Calu3 (cell line): ENCODE data around the gene MAP7. TPM values are rescaled to one million over a fixed set of nuclear protein-coding genes. Genes with fewer than 3 reads are reported as not detected.
A peak's percentile ranks its signal among the peaks of the same experiment; 100 is the strongest.

Experiments
- BruUV-seq: library from RNA; stranded (reverse); fragments of 400-500 nt; replicated peaks from 2 replicates; lab custom pipeline; 2021; lab: Mats Ljungman, UMichigan
- CTCF ChIA-PET: fragments of 300-600 bp; sonication (Branson Sonifier 250); formaldehyde crosslinking; loops from one replicate; lab custom pipeline; 2022; ENCODE audit warnings: antibody characterized with exemption; lab: Charles Lee
- DNase-seq: peaks from one replicate; pipeline ENCODE4 v3.0.0; 2022
- H3K27ac Mint-ChIP-seq: one replicate; pipeline ENCODE4 v1.8.0; 2022; ENCODE audit warnings: mixed read lengths; ENCODE audit not compliant: unreplicated experiment
- H3K27me3 Mint-ChIP-seq: one replicate; pipeline ENCODE4 v1.8.0; 2022; ENCODE audit warnings: mixed read lengths; ENCODE audit not compliant: unreplicated experiment
- H3K36me3 Mint-ChIP-seq: one replicate; pipeline ENCODE4 v1.8.0; 2022; ENCODE audit warnings: mild to moderate bottlenecking, moderate library complexity, mixed read lengths; ENCODE audit not compliant: insufficient read depth, unreplicated experiment
- H3K4me1 Mint-ChIP-seq: one replicate; pipeline ENCODE4 v1.8.0; 2022; ENCODE audit warnings: mild to moderate bottlenecking, low read depth, mixed read lengths; ENCODE audit not compliant: unreplicated experiment
- H3K4me3 Mint-ChIP-seq: one replicate; pipeline ENCODE4 v1.8.0; 2022; ENCODE audit warnings: mild to moderate bottlenecking, low read depth, moderate library complexity, mixed read lengths; ENCODE audit not compliant: unreplicated experiment
- H3K9me3 Mint-ChIP-seq: one replicate; pipeline ENCODE4 v1.8.0; 2022; ENCODE audit warnings: low read depth, mixed read lengths; ENCODE audit not compliant: unreplicated experiment
- intact Hi-C: fragments of 100-400 bp; cut with micrococcal nuclease; formaldehyde crosslinking; loops from one replicate; pipeline ENCODE4 v1.10.0; 2022; ENCODE audit not compliant: unreplicated experiment
- total RNA-seq: library from RNA; stranded (reverse); gene quantifications from 2 replicates; pipeline ENCODE4 v1.2.3, GENCODE V29; 2022
- TF ChIP-seq, protein P1 (sequence below): fragments of 200-600 bp; IDR thresholded peaks from one replicate; pipeline ENCODE4 v1.8.0; 2022; ENCODE audit warnings: antibody characterized with exemption; ENCODE audit not compliant: unreplicated experiment

Gene MAP7
- total RNA-seq, 1 experiment from 2014 or later = 30.1 TPM

DNA sequence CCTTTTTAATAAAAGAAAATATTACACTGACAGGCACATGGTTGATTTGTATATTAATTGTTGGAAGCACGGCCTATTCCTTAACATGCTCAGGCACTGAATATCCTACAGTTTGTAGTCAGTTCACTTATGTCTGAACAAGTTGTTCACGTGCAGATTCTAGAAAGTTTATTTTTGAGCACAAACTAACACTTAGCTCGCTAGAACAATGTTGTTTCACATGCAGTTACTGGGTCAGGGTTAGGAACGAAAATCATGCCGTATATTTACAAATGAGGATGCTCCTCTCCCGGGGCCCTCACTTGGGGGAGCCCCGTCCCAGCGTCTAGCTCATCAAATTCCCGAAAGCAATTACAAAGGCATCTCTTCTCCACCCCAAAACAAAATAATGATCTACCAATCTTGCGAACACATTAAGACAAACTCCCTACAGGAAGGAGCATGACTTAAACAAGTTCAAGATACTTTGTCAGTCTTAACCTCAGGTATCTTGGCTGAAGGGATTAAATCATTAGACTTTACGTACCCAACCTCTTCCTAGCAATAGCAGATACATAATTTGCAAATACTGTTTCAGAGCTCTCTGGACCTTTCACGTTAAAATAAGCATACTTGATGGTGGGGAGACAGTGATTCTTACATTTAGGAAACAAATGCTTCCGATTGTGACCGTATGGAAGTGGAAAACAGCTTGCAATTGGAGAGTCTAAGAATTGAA lies 1.5 kb downstream of the MAP7 start:
- peak overlapping the region; percentile 86 for H3K4me3 Mint-ChIP-seq
- no peaks in the 10 kb centered on the region for H3K9me3 Mint-ChIP-seq
- TF ChIP-seq, protein P1, sequence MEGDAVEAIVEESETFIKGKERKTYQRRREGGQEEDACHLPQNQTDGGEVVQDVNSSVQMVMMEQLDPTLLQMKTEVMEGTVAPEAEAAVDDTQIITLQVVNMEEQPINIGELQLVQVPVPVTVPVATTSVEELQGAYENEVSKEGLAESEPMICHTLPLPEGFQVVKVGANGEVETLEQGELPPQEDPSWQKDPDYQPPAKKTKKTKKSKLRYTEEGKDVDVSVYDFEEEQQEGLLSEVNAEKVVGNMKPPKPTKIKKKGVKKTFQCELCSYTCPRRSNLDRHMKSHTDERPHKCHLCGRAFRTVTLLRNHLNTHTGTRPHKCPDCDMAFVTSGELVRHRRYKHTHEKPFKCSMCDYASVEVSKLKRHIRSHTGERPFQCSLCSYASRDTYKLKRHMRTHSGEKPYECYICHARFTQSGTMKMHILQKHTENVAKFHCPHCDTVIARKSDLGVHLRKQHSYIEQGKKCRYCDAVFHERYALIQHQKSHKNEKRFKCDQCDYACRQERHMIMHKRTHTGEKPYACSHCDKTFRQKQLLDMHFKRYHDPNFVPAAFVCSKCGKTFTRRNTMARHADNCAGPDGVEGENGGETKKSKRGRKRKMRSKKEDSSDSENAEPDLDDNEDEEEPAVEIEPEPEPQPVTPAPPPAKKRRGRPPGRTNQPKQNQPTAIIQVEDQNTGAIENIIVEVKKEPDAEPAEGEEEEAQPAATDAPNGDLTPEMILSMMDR = no peak
- H3K4me1 Mint-ChIP-seq = peaks cover 47% of the 10 kb centered on the region
- no TSS peak for BruUV-seq
- H3K27ac Mint-ChIP-seq = peak overlapping the region; percentile 81
- intact Hi-C loops = loop anchor here (5.0 to 10.0 kb wide), 2 partner anchors 206 to 274 kb away; no protein-coding TSS in a partner anchor
- CTCF ChIA-PET = no interaction called here
- H3K36me3 Mint-ChIP-seq = peaks cover 36% of the 10 kb centered on the region
- no peaks in the 10 kb centered on the region for H3K27me3 Mint-ChIP-seq
- DNase-seq = no peak

DNA sequence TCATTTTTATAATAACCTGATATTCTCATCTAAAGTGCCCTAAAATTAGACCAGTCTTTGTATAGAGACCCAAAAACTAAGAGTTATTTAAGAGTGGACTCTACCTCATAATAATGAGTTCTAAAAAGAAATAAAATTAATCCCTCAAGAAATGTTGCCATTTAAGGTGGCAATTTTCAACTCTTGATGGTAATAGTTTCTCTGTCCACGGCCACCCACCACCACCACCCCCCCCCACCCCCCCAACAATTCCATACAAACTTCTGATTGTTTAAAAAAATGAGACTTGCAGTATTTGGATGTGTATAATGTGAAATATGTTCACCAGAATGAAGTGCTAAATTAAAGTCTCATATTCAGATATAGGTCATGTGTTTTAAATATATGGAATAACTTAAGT lies 2.4 kb downstream of the MAP7 start:
- no peaks in the 10 kb centered on the region for H3K9me3 Mint-ChIP-seq
- TF ChIP-seq, protein P1 = no peak
- H3K36me3 Mint-ChIP-seq = peaks cover 32% of the 10 kb centered on the region
- CTCF ChIA-PET = no interaction called here
- no peaks in the 10 kb centered on the region for H3K27me3 Mint-ChIP-seq
- DNase-seq = no peak
- BruUV-seq = no TSS peak
- H3K27ac Mint-ChIP-seq = no peak overlapping the region
- peaks cover 42% of the 10 kb centered on the region for H3K4me1 Mint-ChIP-seq
- no peak overlapping the region for H3K4me3 Mint-ChIP-seq
- intact Hi-C loops = loop anchor here (1.0 to 10.0 kb wide), 3 partner anchors 169 to 273 kb away; no protein-coding TSS in a partner anchor

DNA sequence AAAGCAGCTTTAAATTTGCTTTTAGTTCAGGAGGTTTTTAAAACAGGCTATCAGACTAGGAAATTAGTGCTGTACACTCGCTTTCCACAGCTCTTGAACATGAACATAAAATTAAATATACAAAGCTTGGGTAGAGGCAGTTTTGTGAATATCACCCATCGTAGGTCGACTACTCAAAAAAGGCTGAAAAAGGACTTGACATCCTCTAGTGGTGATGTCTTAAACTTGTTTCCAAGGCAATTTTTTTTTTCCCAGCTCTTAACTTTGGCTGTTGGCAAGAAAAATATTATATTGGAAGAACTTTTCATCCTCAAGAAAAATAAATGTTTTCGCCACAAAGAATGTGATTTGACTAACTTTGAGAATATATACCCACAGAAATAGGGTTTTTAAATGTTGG lies 2.9 kb downstream of the MAP7 start:
- BruUV-seq = no TSS peak
- Mint-ChIP-seq H3K4me3 (no peak overlapping the region), H3K27ac (no peak overlapping the region), H3K4me1 (peaks cover 37% of the 10 kb centered on the region), H3K36me3 (peaks cover 27% of the 10 kb centered on the region), H3K9me3 (no peaks in the 10 kb centered on the region), H3K27me3 (no peaks in the 10 kb centered on the region)
- CTCF ChIA-PET = no interaction called here
- intact Hi-C loops = loop anchor here (1.0 to 10.0 kb wide), 3 partner anchors 168 to 273 kb away; no protein-coding TSS in a partner anchor
- DNase-seq = no peak
- TF ChIP-seq, protein P1 = peak; percentile 39

DNA sequence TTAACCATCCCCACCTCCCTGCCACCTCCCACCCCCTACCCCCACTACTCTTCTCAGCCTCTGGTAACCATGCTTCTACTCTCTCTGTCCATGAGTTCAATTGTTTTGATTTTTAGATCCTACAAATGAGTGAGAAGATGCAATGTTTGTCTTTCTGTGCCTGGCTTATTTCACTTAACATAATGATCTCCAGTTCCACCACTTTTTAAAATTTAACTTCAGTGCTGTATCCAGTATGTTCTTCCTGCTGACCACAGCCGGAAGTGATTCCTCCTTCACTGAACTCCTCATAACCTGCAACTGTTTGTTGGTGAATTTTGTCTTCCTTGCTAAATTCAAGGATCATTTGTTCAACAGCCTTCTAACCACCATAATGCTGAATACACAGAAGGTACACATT lies 3.9 kb downstream of the MAP7 start:
- Mint-ChIP-seq H3K9me3 (no peaks in the 10 kb centered on the region), H3K4me1 (peaks cover 35% of the 10 kb centered on the region), H3K27ac (peak overlapping the region; percentile 39), H3K36me3 (peaks cover 23% of the 10 kb centered on the region), H3K4me3 (peak overlapping the region; percentile 40), H3K27me3 (no peaks in the 10 kb centered on the region)
- CTCF ChIA-PET = no interaction called here
- no peak for DNase-seq
- BruUV-seq = no TSS peak
- TF ChIP-seq, protein P1 = no peak
- intact Hi-C loops = loop anchor here (5.0 to 10.0 kb wide), 2 partner anchors 204 to 272 kb away; no protein-coding TSS in a partner anchor
